OCI-LY3 (cell line): Measurements from ENCODE around the gene CD151.

Experiments
- CTCF ChIP-seq: fragments of 200-600, 300-600 bp; sonication (generic); IDR thresholded peaks from 2 replicates; pipeline ENCODE4 v1.5.1; 2014; ENCODE audit warnings: antibody characterized with exemption, low read length, low read depth
- EZH2phosphoT487 ChIP-seq: fragments of 200-600 bp; shearing (Covaris generic); IDR thresholded peaks from 2 replicates; pipeline ENCODE4 v1.6.1; 2018; ENCODE audit warnings: antibody characterized with exemption, mixed run types, low read depth

- TF ChIP-seq CTCF (no peak), EZH2phosphoT487 (no peak)
These were observed 3.9 kb downstream of the CD151 start for GRCh38 chr11:836700-837099.
